ENCODE data around the gene PDGFD.

DNA sequence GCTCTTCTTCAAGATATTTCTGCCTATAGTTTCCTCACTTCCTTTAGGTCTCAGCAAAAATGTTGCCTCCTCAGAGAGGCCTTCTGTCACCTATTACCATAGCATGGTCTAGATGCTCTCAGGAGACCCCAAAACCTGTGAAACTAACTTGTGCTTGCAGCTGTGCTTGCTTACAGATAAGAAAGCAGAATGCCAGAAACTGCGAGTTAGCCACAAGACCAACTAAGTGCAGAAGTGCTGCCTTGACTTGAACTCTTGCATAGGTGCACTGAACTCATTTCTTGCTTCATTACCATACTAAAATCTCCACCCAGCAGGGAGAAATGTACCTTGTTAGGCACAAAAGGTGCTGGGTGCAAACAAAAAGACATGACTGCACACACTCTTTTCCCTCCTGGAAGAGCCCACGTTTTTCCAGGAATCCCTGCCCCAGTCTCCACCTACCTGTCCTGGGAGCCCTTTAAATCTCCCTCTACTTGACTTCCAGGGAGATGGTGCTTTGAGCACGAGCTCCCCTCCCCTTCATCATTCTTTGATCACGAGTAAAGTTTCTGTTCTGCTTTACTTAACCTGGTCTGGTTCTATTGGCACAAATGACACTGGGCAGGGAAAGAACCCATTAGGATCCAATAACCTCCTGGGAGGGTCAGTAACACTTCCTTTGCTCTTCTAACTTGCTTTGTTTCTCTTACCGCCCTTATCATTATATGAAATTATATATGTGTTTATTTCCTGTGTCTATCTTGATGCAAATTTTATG lies 265.2 kb downstream of the PDGFD start:
- TF ChIP-seq, protein P1, sequence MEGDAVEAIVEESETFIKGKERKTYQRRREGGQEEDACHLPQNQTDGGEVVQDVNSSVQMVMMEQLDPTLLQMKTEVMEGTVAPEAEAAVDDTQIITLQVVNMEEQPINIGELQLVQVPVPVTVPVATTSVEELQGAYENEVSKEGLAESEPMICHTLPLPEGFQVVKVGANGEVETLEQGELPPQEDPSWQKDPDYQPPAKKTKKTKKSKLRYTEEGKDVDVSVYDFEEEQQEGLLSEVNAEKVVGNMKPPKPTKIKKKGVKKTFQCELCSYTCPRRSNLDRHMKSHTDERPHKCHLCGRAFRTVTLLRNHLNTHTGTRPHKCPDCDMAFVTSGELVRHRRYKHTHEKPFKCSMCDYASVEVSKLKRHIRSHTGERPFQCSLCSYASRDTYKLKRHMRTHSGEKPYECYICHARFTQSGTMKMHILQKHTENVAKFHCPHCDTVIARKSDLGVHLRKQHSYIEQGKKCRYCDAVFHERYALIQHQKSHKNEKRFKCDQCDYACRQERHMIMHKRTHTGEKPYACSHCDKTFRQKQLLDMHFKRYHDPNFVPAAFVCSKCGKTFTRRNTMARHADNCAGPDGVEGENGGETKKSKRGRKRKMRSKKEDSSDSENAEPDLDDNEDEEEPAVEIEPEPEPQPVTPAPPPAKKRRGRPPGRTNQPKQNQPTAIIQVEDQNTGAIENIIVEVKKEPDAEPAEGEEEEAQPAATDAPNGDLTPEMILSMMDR (IDR thresholded peaks at IDR 0.05): no peak
- TF ChIP-seq, protein P2, sequence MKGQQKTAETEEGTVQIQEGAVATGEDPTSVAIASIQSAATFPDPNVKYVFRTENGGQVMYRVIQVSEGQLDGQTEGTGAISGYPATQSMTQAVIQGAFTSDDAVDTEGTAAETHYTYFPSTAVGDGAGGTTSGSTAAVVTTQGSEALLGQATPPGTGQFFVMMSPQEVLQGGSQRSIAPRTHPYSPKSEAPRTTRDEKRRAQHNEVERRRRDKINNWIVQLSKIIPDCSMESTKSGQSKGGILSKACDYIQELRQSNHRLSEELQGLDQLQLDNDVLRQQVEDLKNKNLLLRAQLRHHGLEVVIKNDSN (IDR thresholded peaks at IDR 0.05; ENCODE audit: borderline replicate concordance, low read depth): no peak
- TF ChIP-seq EZH2phosphoT487 (IDR thresholded peaks at IDR 0.05; ENCODE audit: borderline replicate concordance, low read depth): no peak
